Non-pigmented ciliary epithelial cell (primary cell): Measurements from ENCODE around the gene UBE2QL1.

Source experiments
- DNase-seq: peaks from one replicate; pipeline ENCODE4 v3.0.0-alpha.2; 2010; ENCODE audit warnings: low read depth

Gene UBE2QL1

DNA sequence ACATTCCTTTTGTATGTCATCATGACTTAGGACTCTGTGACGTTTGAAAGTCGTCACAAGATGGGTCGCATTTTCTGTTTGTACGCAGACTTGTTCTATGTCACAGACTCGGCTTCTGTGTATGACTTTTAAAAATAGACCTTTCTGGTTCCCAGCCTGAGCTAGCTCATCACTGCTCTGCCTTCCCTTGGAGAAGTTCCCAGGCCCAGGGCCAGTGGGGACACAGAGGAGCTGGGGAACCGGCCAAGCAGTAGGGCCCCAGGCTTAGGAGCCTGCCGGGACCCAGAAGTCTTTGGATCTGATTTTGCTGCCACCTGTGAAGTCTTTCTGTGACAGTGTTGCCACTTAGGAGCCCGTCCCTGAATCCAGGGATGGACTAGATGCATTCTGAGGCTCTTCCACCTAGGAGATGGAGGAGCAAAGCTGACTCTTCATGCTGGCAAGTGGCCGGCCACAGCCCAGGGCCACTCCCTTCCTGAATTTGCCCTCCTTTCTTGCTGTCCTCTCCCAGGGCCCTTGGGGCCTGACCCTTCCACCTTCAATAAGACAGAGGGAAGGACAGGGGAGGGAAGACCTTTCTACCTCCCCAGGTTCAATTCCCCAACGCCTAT lies 18.1 kb upstream of the UBE2QL1 start:
- no peak for DNase-seq

DNA sequence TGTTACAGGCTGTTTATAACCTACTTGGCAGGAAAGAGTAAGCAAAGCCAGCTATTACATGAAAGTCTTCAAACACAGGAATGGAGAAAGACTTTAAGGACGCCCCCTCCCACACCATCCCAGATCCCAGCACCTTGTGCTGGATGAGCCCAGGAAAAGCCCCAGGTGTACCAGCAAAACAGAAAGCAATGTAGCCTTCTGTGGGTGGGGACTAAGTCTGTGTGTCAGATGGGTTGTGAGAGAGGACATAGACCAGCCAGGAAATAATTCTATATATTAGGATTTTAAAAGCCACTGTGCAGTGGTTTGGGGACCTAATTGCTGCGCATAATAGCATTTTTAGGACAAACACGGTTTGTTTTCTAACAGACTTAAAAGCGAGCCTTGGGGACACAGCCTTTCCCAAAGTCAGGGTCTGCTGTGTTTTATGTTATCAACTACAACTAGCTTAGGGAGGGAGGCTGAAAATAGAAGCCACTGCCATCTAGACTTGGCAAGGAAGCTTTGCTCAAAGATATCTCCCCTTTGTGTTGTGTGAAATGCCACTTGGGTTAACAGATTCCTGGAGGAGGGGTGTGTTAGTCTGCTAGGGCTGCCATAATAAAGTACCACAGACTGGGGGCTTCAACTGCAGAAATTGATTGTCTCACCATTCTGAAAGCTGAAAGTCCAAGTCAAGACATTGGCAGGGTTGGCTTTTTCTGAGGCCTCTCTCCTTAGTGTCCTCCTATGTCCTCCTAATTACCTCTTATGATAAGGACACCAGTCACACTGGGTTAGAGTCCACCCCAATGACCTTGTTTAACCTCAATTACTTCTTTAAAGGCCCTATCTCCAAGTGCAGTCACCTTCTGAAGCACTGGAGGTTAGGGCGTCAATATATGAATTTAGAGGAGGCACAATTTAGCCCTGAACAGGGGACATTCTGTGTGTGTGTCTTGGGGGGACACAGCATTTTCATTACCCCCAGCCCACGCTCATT lies 17.2 kb upstream of the UBE2QL1 start:
- no peak for DNase-seq

DNA sequence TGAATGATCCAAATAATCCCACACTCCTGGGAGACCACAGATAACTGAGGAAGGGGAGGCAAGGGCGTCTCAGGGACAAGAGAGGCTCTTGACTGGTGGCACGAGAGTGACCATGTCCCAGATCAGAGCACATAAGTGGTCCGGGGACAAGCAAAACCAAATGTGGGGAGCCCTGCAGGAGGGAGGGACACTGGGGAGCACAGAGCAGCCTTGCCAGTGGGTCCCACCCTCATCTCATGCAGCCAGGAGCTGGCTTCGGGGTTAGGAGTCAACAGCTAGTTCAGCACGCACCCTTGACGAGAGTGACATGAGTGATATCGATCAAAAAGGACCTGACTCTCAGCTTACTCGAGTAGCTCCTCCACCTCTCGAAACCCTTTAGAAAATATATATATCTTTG lies 16.5 kb upstream of the UBE2QL1 start:
- DNase-seq, result no peak

DNA sequence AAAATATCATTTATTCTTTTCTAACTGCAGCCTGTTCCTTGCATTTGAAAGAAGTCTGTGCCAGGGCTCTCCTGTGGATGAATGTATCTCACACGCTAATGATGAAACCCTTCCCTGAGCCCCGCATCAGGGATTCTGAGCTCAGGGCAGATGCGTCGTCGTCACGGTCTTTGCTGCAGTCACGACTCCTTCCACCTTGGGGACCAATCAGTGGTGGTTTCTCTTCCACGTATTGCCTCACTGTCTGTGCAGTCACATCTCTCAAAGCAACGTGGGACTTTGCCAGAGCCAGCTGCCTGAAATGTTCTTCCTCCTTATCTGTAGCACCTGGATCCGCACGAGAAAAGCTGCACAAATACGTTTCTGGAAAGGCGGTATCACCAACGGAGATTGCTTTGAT lies 13.9 kb upstream of the UBE2QL1 start:
- DNase-seq, result no peak

DNA sequence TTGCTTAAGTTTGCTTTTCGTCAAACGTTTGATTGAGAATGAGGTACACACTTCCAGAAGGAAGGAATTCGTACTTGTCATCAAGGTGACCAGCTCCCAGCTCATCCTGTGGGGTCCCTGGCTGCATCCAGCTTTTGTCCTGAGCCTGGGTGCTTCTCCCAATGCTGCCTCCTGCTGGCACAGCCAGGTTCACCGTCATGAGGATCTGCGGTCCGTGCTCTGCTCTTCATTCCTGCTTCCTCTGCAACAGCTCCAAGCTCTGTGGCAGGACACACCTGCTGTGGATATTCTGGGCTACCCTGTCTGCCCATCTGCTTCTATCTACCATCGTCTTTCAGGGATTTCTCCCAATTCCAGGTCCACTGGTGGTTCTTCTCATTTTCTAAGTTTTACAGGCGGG lies 13.3 kb upstream of the UBE2QL1 start:
- no peak for DNase-seq

DNA sequence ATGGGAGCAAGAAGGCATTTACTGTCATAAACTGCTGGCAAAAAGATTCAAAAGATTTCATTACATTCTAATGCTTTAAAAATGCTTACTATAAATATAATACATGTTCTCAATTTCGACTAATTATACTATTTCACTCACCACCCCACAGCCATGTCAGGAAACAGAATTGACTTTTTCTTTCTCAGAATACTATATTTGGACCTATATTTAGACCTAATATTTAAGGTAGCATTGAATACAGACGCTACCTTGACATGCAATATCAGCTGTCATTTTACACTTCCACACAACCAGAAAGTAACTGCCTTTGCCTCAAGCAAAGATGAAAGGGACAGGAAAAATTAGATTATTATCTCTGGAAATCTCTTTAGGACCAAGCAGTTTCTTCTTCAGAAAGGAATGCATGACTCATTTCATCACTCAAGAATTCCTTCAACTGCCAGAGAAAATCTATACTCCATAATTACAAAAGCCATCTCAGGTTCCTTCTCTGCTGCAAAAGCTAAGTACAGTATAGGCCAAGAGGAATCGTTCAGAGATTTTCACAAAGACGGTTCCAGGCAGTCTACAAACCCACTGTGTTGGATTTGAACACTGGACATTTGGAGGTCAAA lies 11.8 kb upstream of the UBE2QL1 start:
- no peak for DNase-seq

DNA sequence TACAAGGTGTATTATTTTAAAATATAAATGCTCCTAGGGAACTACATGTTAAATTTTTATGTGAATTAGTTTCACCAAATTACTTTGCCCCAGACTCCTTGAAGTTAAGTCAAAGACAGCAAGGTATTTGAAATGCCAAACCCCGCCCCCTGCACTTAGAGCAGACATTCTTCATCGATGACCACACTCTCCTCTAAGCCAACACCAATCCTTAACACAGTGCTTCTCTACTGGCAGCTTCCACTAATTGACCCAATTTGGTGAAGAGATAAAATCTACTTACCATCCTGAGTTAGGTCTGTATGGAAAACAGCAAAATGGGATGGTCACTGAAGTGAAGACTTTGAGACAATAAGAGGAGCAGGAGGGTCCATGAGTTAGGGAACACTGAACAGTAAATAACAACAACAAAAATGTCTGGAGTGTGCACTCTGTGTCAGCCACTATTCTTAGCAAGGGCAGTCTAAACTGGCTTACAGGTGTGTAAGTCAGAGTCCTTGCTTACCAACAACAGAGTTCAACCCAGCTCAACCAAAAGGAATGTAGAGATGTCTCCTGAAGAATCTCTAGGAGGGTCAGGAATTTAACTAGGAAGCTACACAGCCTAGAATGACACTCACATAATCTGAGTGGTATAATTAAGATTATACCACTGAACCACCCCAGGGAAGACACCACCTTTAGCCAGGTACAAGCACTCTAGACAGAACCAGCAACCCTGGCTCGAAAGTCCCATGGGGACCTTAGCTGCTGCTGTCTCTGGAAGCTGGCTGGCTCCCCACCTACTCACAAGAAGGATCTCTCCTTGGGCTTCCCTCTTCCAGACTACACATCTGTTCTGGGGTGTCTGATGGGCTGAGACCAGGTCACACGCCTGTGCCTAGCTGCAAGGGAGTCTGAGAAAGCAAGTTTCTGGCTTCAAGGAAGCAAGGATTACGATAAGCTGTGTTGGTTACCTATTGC lies 8.8 kb upstream of the UBE2QL1 start:
- DNase-seq, result no peak

DNA sequence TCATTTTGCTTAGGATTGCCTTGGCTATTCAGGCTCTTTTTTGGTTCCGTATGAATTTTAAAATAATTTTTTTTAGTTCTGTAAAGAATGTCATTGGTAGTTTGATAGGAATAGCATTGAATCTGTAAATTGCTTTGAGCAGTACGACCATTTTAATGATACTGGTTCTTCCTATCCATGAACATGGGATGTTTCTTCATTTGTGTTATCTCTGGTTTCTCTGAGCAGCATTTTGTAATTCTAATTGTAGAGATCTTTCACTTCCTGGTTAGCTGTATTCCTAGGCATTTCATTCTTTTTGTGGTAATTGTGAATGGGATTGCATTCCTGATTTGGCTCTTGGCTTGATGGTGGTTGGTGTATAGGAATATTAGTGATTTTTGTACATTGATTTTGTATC lies 6.3 kb upstream of the UBE2QL1 start:
- no peak for DNase-seq

DNA sequence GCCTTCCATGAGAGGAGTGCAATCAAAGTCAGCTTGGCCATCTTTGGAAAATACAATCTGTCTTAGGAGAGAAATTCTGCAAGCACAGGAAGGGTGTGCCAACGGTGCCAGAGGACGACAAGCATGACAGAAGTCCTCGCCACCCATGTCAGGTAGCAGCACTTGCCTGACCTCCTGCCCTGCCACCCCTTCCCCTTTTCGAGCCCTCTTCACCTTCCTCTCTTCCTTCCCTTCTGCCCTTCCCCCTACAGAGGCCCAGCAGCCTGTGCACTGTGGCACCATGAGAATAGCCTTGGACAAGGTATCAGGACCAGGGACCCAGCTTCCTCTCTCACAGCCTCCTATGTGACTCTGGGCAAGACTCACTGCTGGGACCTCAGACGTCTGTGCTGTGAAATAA lies 5.3 kb upstream of the UBE2QL1 start:
- no peak for DNase-seq

DNA sequence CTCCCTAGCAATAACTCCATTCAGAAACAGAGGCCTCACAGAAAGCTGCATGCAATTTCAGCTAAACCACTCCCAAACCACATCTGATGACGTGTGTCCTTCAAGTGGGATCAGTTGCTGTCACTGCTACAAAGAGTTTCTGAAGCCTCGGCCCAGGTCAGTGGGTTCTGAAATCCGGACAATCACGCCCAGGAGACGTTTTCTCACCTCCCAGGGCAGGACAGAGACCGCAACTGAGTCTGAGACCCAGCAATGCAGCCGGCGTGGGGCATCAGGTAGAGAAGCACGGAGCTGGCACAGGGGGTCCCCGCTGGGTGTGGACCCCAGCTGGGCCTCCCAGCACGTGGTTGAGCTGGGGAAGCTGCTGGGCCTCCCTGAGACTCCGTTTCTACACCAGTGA lies 2.6 kb upstream of the UBE2QL1 start:
- DNase-seq, result no peak

DNA sequence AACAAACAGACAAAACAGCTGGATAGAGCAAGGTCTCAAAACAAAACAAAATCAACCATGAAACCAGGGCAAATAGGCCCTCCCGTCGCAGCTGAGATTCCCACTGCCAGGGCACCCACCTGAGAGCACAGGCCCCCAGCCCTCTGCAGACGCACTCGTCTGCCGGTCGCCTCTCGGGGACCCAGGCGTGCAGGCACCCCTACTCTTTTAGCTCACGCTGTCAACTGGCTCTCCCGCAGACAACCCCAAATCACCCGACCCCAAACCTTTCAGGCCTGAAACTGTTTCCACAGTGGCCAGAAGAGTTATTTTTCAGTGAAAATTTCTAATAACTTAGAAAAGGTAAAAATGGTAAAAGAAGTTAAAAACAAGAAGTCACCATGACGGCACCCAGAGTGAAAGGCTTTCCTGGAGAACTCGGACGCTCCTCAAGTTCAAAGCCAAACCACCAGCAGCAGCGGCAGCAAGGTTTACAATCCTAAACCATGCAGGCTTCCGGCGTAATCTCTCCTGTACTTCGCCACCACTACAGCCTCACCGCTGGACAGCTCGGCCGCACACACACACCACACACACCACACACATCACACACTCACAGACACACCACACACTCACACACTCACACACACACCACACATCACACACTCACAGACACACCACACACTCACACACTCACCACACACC lies 1.9 kb upstream of the UBE2QL1 start:
- no peak for DNase-seq

DNA sequence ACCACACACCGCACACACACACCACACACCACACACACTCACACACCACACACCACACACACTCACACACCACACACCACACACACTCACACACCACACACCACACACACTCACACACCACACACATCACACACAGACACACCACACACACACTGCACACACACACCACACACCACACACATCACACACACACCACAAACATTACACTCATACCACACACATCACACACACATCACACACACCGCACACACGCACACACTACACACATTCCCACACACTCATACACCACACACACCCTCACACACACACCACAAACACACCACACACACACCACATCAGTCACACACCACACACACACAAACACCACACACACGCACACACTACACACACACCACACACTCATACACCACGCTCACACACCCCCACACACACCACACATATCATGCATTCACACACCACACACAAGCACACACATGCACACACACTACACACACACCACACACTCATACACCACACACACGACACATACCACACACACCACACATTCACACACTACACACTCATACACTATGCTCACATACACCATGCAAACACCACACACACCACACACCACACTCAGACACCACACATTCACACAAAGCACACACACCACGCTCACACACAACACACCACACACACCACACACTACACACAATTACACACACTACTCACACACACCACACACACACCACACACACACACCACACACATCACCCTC lies 1.1 kb upstream of the UBE2QL1 start:
- no peak for DNase-seq

DNA sequence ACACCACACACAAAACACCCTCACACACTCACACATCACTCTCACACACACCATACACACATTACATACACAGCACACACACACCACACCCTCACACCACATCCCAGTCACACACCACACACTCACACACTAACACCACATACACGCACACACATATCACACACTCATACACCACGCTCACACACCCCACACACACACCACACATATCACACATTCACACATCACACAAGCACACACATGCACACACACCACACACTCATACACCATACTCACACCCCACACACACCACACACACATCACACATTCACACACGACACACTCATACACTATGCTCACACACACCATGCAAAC lies 543 bp upstream of the UBE2QL1 start:
- DNase-seq, result no peak

DNA sequence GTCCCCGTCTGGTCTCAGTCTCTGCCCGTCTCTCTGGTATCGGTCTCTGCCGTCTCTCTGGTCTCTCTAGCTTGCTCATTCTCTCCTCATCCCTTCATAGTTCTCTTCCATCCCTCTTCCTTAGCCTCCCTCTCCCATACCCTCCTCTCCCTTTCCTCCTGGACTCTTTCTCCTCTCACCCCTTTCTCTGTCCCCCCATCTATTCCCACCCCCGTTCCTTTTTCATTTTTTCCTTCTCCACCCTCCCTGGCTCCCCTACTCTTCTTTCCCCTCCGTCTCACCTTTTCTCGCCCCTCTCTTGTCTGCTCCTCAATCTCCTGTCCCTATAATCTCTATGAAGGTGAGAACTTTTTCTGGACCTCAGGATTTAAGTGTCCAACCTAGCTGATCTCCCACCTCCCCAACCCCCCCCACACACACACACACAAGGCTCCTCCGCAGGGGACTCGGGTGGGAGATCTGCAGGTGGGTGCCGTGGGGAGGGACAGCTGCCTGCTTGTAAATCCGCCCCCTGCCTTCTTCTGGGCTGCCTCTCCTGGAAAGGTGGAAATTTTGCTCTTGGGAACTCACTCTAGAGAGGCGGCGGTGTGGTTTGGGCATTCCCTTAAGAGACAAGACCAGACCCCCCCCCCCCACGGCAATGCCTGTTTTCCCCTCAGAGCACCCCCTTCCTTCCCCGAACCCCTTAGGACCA lies 953 bp downstream of the UBE2QL1 start:
- no peak for DNase-seq

DNA sequence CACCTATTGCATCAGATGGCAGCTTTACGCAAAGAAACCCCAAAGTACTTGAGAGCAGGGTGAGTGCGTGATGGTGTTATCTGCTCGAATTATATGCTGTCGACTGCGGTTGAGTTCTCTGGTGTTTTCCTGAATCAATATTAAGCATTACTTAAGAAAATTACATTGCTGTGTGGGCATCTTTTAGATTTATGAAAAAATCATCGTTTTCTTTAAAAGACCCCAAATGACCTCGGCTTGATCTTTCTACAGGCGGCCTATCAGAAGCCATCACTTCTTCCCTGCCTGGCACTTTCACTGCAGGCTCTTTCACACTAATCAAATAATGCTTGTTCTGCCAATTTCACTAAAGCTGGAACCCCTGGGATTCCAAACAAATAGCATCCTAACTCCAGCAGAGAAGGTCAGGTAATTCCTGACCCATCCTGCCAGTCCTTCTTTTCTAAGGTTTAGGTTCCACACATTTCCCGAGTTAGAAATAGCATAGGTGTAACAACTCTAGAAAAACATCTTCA lies 1.7 kb downstream of the UBE2QL1 start:
- no peak for DNase-seq

DNA sequence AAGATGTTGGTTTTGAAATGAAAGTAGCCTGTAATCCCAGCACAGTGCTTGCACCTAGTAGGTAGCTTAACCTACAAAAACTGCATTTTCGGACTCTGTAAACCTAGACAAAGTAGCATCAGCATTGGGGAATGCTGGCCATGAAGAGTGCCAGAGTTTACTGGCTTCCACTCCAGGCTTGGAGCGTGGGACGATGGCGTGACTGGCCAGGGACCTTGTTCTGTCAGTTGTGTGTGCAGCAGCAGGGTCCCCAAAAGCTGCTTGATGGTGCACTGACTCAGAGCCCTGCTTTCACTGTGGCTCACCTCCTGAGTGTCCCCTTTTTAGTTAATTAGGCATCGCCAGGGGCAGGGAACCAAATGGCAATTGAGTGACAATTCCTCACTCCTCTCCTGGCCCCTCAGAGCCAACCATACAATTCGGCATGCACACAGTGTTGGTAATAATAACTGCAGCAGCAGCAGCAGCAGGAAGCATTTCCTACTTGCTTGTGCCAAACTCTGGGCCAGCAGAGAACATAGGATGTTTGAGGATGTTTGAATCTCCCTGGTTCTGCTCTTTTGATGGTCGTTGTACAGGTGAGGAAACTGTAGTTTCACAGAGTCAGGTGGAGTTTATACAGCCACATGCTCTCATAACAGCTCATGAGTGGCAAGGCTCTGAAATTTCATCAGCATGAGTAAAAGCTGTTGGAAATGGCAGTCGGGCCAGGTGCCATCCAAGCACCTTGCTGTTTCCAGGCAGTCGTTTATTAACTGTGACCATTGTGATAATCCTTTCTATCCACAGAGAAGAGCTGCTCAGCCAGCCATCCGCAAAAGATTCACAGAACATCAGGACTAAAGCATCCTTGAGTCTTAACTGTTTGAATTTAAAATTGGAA lies 4.2 kb downstream of the UBE2QL1 start:
- DNase-seq, result no peak

DNA sequence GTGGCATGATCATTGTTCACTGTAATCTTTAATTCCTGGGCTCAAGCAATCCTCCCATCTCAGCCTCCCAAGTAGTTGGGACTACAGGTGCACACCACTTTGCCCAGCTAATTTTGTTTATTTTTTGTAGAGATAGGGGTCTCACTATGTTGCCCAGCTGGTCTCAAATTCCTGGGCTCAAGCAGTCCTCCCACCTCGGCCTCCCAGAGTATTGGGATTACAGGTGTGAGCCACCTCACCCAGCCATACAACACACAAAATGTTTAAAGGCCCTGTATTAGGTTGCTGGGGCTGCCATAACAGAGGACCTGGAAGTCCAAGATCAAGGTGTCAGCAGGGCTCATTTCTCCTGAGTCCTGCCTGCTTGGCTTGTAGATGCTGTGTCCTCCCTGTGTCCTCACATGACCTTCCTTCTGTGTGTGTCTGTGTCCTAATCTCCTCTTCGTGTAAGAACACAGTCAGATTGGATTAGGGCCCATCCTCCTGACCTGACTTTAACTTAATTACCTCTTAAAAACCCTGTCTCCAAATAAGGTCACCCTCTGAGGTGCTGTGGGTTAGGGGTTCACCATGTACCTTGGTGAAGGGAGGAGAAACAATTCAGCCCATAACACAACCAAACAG lies 5.4 kb downstream of the UBE2QL1 start:
- DNase-seq, result no peak

DNA sequence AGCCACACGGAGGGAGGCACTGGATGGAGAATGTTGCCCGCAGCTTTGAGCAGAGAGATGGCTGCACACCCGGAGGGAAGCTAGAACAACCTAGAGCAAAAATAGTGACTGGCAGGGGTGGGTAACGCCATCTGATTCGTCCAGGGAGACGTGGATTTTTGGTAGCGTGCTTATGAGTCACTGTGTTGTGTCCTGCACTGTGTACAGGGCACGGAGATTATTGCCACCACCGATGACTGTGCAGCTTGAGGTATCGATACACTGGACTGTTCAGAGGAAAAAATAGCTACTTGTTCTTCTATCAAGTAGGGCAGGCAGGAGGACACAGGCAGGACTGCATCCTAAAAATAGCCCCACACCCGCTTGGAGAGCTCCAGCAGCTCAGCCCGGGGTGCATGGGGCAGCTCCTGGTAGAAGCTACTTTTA lies 6.0 kb downstream of the UBE2QL1 start:
- no peak for DNase-seq
